Gastroesophageal sphincter (tissue), 4 donors: ENCODE data around the gene C1orf167. TPM values are rescaled to one million over a fixed set of nuclear protein-coding genes. Genes with fewer than 3 reads are reported as not detected.

Source experiments
- ATAC-seq: fragments of 150-250 bp; one replicate; pipeline ENCODE4 v1.9.1; 2016; ENCODE audit warnings: mild to moderate bottlenecking, moderate library complexity
- H3K27ac ChIP-seq, 4 donors: fragments of 200-600 bp; sonication (generic) in 3 of 4; 1 replicate in 3 of 4; 2 replicates in 1 of 4; pipeline ENCODE4 v1.5.1; 2016 to 2019
- H3K27me3 ChIP-seq: fragments of 200-600 bp; sonication (generic); one replicate; pipeline ENCODE4 v1.5.1; 2019
- H3K36me3 ChIP-seq, 2 donors: fragments of 200-600 bp; sonication (generic); one replicate each; pipeline ENCODE4 v1.5.1; 2019; ENCODE audit warnings: control low read depth in 1 of 2
- H3K4me1 ChIP-seq, 3 donors: fragments of 200-600 bp; sonication (generic); 1 replicate in 2 of 3; 2 replicates in 1 of 3; pipeline ENCODE4 v1.5.1; 2016 to 2019; ENCODE audit warnings: control low read depth in 2 of 3
- H3K4me3 ChIP-seq, 2 donors: fragments of 200-600 bp; sonication (generic); one replicate each; pipeline ENCODE4 v1.5.1; 2019; ENCODE audit warnings: mild to moderate bottlenecking in 1 of 2, moderate library complexity in 1 of 2
- H3K9me3 ChIP-seq, 3 donors: fragments of 200-600 bp; sonication (generic); one replicate each; pipeline ENCODE4 v1.5.1; 2017 to 2019; ENCODE audit warnings: control low read depth in 2 of 3
- CTCF ChIP-seq, 4 experiments: fragments of 200-600 bp in 2 of 4; fragments of 450-650 bp in 2 of 4; sonication (generic) in 1 of 4; IDR thresholded peaks; one replicate each; pipeline ENCODE4 v1.5.1; 2017 to 2019; ENCODE audit warnings: antibody characterized with exemption in 4 of 4, mild to moderate bottlenecking in 2 of 4, moderate library complexity in 2 of 4
- EP300 ChIP-seq: sonication (generic); formaldehyde crosslinking; IDR thresholded peaks from one replicate; pipeline ENCODE4 v1.6.1; 2017; ENCODE audit warnings: antibody characterized with exemption, mild to moderate bottlenecking
- POLR2A ChIP-seq, 2 donors: fragments of 450-650 bp; IDR thresholded peaks; one replicate each; pipeline ENCODE4 v1.6.1; 2017; ENCODE audit warnings: antibody characterized with exemption in 2 of 2, mild to moderate bottlenecking in 2 of 2, moderate library complexity in 1 of 2
- POLR2AphosphoS5 ChIP-seq: sonication (generic); formaldehyde crosslinking; IDR thresholded peaks from one replicate; pipeline ENCODE4 v1.6.1; 2017; ENCODE audit warnings: antibody characterized with exemption
- WGBS, 2 donors: methylation state at CpG; one replicate each; pipeline ENCODE4 v1.1.5; 2018; ENCODE audit warnings: low coverage in 1 of 2; 5-methylcytosine and 5-hydroxymethylcytosine counted together
- total RNA-seq, 4 donors: library from RNA; depleted of rRNA; stranded (reverse); fragments of >200 nt; gene quantifications; one replicate each; pipeline ENCODE4 v1.1.0, GENCODE V29; 2016

Gene C1orf167
- total RNA-seq, 4 donors from 2014 or later: 0.35 to 1.4 (median 0.75) TPM

- Histone ChIP-seq H3K36me3 (no peaks in the 10 kb centered on the region), H3K4me3 (no peak overlapping the region), H3K27me3 (no peaks in the 10 kb centered on the region), H3K9me3 (no peaks in the 10 kb centered on the region), H3K27ac (no peak overlapping the region), H3K4me1 (peaks cover 0 to 30% (median 7%) of the 10 kb centered on the region in 3 donors)
- 68 to 100% methylated on average over 1 to 5 of the region's 5 CpGs for WGBS, 2 donors
- ATAC-seq: no peak
- TF ChIP-seq POLR2AphosphoS5 (no peak), POLR2A (IDR thresholded peaks at IDR 0.05) (no peak), CTCF (IDR thresholded peaks at IDR 0.05) (no peak), EP300 (no peak)
These were observed 36.4 kb upstream of the C1orf167 start for GRCh38 chr1:11725616-11726015.

- Histone ChIP-seq H3K36me3 (no peaks in the 10 kb centered on the region), H3K4me1 (peaks cover 0 to 41% (median 14%) of the 10 kb centered on the region in 3 donors), H3K4me3 (no peak overlapping the region), H3K27me3 (no peaks in the 10 kb centered on the region), H3K9me3 (no peaks in the 10 kb centered on the region), H3K27ac (no peak overlapping the region)
- WGBS, 2 donors: 94% methylated on average over 4 of the region's 4 CpGs; no CpG with 5 or more reads in 1 of the 2 donors
- TF ChIP-seq POLR2A (IDR thresholded peaks at IDR 0.05): no peak
- no peak for TF ChIP-seq CTCF (IDR thresholded peaks at IDR 0.05)
- TF ChIP-seq EP300: no peak
- no peak for TF ChIP-seq POLR2AphosphoS5
- no peak for ATAC-seq
These were observed 34.9 kb upstream of the C1orf167 start for GRCh38 chr1:11727119-11727518.

GRCh38 chr1:11728126-11728806 is 33.7 kb upstream of the C1orf167 start:
- Histone ChIP-seq H3K4me1 (peaks cover 0 to 41% (median 24%) of the 10 kb centered on the region in 3 donors), H3K36me3 (no peaks in the 10 kb centered on the region), H3K9me3 (no peaks in the 10 kb centered on the region), H3K27me3 (no peaks in the 10 kb centered on the region), H3K27ac (no peak overlapping the region), H3K4me3 (no peak overlapping the region)
- 93% methylated on average over 3 of the region's 4 CpGs; no CpG with 5 or more reads in 1 of the 2 donors for WGBS, 2 donors
- TF ChIP-seq POLR2AphosphoS5 (no peak), POLR2A (IDR thresholded peaks at IDR 0.05) (no peak), EP300 (no peak), CTCF (IDR thresholded peaks at IDR 0.05) (no peak)
- ATAC-seq: no peak

GRCh38 chr1:11729155-11729497 is 32.9 kb upstream of the C1orf167 start:
- ATAC-seq: no peak
- Histone ChIP-seq H3K4me3 (no peak overlapping the region), H3K27me3 (no peaks in the 10 kb centered on the region), H3K9me3 (no peaks in the 10 kb centered on the region), H3K27ac (peak overlapping the region in 2 of 4 donors; percentile 9 to 12), H3K4me1 (peaks cover 0 to 45% (median 24%) of the 10 kb centered on the region in 3 donors), H3K36me3 (no peaks in the 10 kb centered on the region)
- no peak for TF ChIP-seq EP300
- no peak for TF ChIP-seq POLR2A (IDR thresholded peaks at IDR 0.05)
- no peak for TF ChIP-seq POLR2AphosphoS5
- no peak for TF ChIP-seq CTCF (IDR thresholded peaks at IDR 0.05)
- 100% methylated on average over 1 of the region's 11 CpGs; no CpG with 5 or more reads in 1 of the 2 donors for WGBS, 2 donors
